G401 (cell line): Measurements from ENCODE around the gene MICOS13. TPM values are rescaled to one million over a fixed set of nuclear protein-coding genes. Genes with fewer than 3 reads are reported as not detected.
"Not testable (repeated sequence)": the region's sequence is repeated elsewhere in the genome, so short reads cannot be mapped to it uniquely, and the experiment has no call there.

Source experiments
- DNase-seq: peaks from one replicate; pipeline ENCODE4 v3.0.0-alpha.2; 2015; ENCODE audit warnings: low spot score
- in situ Hi-C: cut with HindIII; loops from 2 replicates; pipeline ENCODE4 v1.10.0; 2016; ENCODE audit warnings: low sequenced_read_pairs, mixed read lengths
- total RNA-seq: library from RNA; depleted of rRNA; stranded (reverse); fragments of >200 nt; shearing (Covaris generic); gene quantifications from 2 replicates; pipeline ENCODE4 v1.2.3, GENCODE V29; 2014

Gene MICOS13
- total RNA-seq, 1 experiment from 2014 or later: 36.5 TPM

GRCh38 chr19:5690955-5691821 is 10.9 kb upstream of the MICOS13 start:
- in situ Hi-C loops: no loop called here
- DNase-seq: peak; percentile 46

DNA sequence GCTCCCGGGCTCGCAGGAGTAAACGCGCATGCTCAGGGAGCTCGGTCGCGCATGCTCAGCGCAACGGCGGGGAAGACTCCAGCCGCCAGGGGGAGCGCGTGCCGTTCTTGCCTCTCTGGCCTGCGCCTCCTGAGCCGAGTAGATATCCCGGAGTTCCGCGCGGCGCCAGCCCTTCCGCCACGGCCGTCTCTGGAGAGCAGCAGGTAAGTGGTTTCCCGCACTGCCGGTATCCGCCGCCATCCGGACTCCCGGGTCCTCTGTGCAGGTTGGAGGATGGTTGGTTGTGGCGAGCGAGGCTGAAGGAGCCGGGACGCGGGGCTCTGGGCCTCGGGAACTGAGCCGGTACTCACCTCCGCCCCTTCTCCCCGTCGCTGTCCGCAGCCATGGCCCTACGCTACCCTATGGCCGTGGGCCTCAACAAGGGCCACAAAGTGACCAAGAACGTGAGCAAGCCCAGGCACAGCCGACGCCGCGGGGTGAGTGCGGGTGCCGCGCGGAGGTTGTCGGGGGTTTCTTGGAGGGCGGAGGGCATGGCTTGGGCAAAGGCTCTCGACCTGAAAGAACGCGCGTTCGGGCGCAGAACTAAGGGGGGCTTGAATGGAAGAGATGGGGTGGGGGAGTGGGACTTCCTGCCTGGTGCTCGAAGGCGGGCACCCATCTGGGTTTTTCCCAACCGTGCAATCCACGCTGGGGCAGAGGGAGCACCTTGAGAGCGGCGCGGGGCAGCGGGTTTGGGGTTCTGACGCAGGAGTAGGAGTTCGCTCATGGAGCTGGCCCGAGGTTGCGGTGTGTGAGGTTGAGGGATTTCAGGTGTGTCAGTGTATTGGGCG is 10.0 kb upstream of the MICOS13 start, which contains the start of gene RPL36:
Gene RPL36, plus strand, starts transcription at position 171 of the 830 bp plus-strand sequence. Its CDS starts 213 bp downstream, at position 384.
- peak; percentile 93 for DNase-seq
- in situ Hi-C loops: no loop called here

DNA sequence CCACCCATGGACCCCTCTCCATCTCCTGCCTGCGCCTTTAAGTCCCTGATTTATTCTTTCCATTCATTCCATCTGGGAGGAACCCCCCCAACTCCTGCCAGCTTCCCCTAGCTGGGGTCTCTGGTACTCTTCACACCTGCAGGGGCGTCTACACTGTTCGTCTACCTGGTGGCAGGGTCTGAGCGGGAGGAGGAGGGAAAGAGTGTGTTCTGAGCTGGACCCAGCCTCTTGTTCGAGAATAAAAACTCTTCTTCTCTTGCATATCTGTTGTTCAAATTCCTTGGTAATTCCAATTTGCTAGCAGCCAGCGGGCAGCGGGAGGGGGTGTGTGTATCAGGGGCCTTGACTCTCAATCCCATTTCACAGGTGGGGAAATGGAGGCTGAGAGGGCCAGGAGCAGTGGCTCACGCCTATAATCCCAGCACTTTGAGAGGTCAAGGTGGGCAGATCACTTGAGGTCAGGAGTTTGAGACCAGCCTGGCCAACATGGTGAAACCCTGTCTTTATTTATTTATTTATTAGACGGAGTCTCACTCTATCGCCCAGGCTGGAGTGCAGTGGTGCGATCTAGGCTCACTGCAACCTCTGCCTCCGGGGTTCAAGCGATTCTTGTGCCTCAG is 8.1 kb upstream of the MICOS13 start:
- in situ Hi-C loops, DNase-seq: not testable (repeated sequence)

DNA sequence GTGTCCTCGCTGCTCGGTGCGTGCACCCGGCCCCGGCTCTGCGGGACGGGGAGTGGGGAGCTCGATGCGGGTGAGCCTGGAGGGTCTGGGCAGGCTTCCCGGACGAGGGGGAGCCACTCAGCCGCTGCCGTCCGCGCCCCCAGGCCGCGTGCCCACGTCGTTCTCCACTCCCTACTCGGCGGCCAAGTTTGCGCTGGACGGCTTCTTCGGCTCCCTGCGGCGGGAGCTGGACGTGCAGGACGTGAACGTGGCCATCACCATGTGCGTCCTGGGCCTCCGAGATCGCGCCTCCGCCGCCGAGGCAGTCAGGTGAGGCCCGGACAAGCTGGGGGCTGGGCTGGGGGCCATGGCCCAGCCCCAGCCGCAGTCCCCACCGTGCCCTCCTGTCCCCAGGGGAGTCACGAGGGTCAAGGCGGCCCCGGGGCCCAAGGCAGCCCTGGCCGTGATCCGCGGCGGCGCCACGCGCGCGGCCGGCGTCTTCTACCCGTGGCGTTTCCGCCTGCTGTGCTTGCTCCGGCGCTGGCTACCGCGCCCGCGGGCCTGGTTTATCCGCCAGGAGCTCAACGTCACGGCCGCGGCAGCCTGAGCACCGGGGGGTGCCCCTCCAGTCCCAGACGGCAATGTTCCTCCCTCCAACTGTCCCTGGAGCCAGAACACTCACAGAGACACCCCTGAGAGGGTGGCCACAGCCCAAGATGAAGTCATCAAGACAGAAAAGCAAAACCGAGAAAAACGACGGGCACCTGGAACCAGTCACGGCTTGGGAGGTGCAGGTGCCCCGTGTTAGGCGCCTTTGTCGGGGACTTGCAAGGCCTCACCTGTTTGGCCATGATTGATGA is 7.3 kb upstream of the MICOS13 start:
- no peak for DNase-seq

GRCh38 chr19:5686647-5687359 is 6.5 kb upstream of the MICOS13 start:
- in situ Hi-C loops: no loop called here
- DNase-seq: peak; percentile 86

More for the DNA sequence above, 7.3 kb upstream of the MICOS13 start:
- in situ Hi-C loops: no loop called here

DNA sequence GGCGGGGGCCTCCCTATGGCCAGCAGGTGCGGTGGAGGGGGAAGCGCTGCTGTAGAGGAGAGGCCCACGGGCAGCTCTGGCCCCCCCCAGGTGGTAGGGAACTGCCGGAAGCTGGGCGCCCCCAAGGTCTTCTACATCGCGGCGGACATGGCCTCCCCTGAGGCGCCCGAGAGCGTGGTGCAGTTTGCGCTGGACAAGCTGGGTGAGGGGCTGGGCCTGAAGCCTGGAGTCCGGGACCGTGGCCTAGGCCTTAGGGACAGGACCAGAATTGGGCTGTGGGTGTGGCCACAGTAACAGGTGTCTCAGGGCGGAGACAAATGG is 6.0 kb upstream of the MICOS13 start:
- in situ Hi-C loops: no loop called here
- no peak for DNase-seq

GRCh38 chr19:5684694-5685430 is 4.5 kb upstream of the MICOS13 start:
- no peak for DNase-seq
- in situ Hi-C loops: no loop called here

DNA sequence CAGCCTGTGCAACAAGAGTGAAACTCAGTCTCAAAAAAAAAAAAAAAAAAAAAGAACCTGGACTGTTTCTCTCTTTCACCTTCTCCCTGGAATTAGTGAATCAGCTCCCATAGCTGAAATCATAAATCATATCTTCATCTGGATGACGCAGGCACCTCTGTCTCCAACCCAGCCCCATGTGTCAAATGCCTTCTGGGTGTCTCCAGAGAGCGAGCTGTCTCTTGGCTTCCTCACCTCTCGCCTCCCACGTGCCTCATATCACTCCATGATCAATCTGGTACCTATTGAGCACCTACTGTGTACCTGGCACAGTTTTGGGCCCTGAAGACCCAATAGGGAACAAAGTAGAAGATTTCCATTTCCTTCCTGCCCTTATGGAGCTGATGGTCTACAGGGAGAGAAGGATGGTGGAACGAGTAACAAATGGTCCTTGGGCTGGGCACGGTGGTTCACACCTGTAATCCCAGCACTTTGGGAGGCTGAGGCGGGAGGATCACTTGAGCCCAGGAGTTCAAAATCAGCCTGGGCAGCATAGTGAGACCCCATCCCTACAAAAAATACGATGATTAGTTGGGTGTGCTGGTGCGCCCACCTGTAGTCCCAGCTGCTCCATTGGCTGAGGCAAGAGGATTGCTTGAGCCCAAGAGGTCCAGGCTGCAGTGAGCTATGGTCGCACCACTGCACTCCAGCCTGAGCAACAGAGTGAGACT is 3.0 kb upstream of the MICOS13 start:
- in situ Hi-C loops: no loop called here
- DNase-seq: no peak

GRCh38 chr19:5682107-5682482 is 1.8 kb upstream of the MICOS13 start:
- no peak for DNase-seq
- in situ Hi-C loops: no loop called here

DNA sequence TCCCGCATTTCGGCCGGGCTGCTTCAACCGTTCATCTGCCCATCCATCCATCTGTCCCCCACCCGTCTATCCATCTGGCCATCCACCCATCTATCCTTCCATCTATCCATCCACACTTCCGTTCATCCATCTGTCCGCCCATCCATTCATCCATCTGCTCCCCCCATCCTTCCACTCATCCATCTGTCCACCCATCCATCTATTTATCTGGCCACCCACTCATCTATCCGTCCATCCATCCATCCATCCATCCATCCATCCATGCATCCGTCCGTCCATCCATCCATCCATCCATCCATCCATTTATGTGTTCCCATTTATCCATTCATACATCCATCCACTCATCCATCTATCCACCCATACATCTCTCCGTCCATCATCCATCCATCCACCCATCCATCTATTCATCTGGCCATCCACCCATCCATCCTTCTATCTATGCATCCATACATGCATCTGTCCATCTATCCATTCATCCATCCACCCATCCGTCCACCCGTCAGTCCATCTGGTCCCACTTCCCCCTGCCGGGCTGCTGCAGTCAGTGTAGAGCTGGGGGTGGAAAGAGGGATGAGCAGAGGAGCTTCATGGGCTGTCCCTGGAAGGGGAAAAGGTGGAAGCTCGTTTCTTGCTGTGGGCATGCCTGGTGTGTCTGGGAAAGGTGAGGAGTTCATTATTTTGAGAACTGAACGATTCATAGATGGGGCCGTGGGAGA is 1.2 kb upstream of the MICOS13 start:
- no peak for DNase-seq
- in situ Hi-C loops: no loop called here

GRCh38 chr19:5680084-5680436 is 256 bp downstream of the MICOS13 start:
- no peak for DNase-seq
- in situ Hi-C loops: no loop called here

DNA sequence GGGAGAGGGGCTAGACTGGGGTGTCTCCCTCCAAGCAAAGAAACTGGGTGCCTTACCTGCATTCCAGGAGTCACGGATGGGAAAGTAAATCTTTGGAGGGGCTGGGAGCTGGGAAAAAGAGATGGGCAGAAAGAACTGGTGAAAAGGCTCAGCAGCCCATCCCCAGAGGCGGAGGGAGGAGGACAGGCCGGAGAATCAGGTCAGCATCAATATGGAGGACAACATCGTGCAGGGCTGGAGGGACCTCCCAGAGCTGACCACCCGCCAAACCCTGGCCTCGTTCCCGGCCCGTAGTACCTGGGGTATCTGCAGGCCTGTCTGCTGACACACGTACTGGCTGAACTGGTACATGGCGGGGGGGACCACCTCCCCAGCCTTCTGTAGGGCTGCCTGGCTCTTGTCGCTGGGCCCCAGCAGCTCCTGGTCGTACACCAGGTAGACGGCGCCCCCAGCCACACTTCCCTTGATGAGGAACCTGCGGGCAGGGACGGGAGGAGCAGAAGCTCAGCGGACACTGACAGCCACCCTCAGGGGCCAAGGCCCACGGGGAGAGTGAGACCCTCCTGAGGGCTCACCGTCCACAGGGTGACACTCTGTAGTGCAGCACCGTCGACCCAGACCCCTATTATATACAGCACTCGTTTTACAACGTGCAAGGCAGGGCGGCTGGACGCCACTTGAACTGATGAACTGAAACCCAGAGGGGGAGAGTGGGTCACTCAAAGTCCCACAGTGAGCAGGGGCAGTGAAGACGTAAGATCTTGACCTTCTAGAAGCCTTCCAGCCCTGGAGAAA is 830 bp downstream of the MICOS13 start:
- in situ Hi-C loops: no loop called here
- no peak for DNase-seq

DNA sequence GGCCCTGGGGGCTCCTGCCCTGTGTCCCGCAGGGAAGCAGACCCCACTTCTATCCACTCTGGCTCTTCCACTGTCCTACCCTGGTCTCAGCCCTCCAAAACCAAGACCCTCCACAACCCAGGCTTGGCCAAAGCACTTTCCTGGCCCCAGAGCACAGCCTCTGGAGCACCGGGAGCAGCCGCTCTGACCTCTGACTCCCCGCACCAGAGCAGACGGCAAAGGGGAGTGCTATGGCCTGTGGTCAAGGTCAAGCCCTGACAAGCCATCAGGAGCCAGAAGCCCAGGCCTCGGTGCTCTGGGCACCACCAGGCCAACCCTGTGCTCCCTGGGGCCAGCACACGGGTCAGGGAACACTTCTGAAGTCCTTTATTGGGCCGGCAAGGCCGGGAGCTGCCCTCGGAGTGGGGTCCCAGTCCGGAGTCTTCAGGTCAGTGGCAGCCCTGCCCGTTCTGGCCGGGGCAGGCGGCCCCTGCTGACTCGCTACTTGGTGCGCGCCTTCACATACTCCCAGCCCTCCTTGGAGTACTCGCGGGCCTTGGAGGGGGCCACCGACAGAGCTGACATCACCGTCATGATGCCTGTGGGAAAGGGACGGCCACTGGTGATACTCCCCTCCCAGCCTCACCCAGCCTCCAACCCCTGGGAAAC is 2.1 kb downstream of the MICOS13 start:
- no peak for DNase-seq
- in situ Hi-C loops: no loop called here

GRCh38 chr19:5677580-5677979 is 2.7 kb downstream of the MICOS13 start:
- no peak for DNase-seq
- in situ Hi-C loops: no loop called here

GRCh38 chr19:5677136-5677535 is 3.2 kb downstream of the MICOS13 start:
- DNase-seq: no peak
- in situ Hi-C loops: no loop called here

GRCh38 chr19:5676772-5677105 is 3.6 kb downstream of the MICOS13 start:
- in situ Hi-C loops: no loop called here
- no peak for DNase-seq
